NOMO-1 (cell line): ENCODE data around the gene ZNF804B.

Experiments used
- DNase-seq, 2 experiments: peaks; one replicate each; lab custom pipeline; 2025; ENCODE audit not compliant: unreplicated experiment in 2 of 2; lab: John Stamatoyannopoulos, UW

Gene ZNF804B

GRCh38 chr7:88759230-88760135 is at the start of gene ZNF804B:
Gene ZNF804B, plus strand, starts transcription at chr7:88759700. Its CDS starts 277 bp downstream, at chr7:88759977.
- DNase-seq, result no peak

GRCh38 chr7:88735920-88736319 is 23.6 kb upstream of the ZNF804B start:
- DNase-seq, result no peak

GRCh38 chr7:88737632-88738031 is 21.9 kb upstream of the ZNF804B start:
- DNase-seq, result no peak

- no peak for DNase-seq
Measured at GRCh38 chr7:88746126-88746525, 13.4 kb upstream of the ZNF804B start.

- DNase-seq, result no peak
Measured at GRCh38 chr7:88756802-88757201, 2.7 kb upstream of the ZNF804B start.

DNA sequence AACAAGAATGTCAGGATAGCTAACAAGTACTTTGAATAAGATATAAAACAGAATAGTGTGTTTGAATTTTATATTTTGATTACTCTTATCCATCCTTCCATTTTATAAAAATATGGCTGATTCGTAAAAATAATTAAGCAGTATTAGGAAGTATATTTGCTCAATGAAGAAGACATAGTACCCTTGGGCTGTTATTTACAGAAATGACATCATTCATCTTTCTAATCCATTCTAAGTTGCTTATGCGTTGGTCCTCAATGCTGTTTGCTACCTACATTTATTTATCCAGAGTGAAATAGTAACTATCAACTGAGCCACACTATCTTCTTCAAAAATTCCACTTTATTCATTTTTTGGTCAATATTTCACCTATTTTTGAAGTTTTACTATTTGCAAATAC is 2.1 kb upstream of the ZNF804B start:
- DNase-seq, result no peak

GRCh38 chr7:88758381-88759229 is 895 bp upstream of the ZNF804B start:
- DNase-seq, result no peak

DNA sequence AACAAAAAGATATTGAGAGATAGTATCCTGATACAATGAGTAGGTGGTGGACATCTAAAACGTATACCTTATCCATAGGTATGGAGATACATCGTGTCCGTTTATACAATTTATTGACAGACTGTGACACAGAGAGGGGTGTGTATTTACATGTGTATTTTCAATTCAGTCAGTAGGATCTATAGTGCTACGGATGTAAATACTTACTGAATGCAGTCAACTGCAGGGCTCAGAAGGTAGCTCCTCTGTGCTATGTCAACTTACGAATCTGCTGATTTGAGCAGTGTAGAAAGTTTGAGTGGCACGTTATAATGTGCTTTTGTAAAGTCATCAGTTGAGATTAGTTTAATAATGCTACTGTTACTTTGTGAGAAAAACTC is 626 bp downstream of the ZNF804B start:
- no peak for DNase-seq

GRCh38 chr7:88761779-88762178 is 2.3 kb downstream of the ZNF804B start:
- no peak for DNase-seq

GRCh38 chr7:88771417-88771816 is 11.9 kb downstream of the ZNF804B start:
- DNase-seq, result no peak

- no peak for DNase-seq
Measured at GRCh38 chr7:88772776-88773175, 13.3 kb downstream of the ZNF804B start.

- DNase-seq, result no peak
Measured at GRCh38 chr7:88775838-88776237, 16.3 kb downstream of the ZNF804B start.

GRCh38 chr7:88787777-88788176 is 28.3 kb downstream of the ZNF804B start:
- no peak for DNase-seq

GRCh38 chr7:88789480-88790064 is 30.1 kb downstream of the ZNF804B start:
- peak in 1 of 2 experiments; percentile 24 for DNase-seq

DNA sequence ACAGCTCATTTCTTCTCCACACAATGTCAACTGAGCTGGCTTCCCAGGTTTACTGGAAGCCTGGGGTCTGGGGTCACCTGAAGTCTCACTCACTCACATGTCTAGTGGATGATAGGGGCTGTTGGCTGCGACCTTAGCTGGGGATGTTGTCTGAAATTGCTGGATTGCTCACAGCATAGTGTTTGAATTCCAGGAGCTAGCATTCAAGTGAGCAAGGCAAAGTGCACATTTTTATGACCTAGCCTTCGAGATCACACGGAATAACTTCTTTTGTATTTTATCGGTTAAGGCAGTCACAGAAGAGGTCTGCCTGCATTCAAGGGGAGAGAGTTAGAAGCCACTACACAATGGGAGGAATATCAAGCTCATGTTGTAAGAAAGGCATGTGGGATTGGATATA is 32.4 kb downstream of the ZNF804B start:
- DNase-seq, result no peak

DNA sequence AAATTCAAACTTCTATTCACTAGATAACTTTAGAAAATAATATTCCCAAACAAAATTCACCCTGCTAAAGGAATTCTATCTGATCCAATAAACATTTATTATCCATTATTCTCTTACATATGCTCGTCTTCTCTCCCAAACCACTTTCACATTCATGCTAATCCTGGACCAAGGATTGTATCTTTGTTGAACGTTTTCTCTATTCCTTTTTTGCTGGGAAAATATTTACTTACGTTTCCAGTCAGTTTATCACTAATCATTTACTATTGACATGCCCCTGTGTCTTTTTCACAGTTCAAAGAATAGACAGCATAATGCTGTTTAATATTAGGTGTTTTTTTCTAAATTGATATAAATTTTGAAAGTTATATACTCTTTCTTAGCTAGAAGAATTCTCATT is 32.9 kb downstream of the ZNF804B start:
- DNase-seq, result no peak

- DNase-seq, result no peak
Measured at GRCh38 chr7:88795553-88795952, 36.1 kb downstream of the ZNF804B start, which contains the start of gene TEX47. Gene TEX47, minus strand, starts transcription at chr7:88795737. Its CDS starts 795 bp downstream, at chr7:88794942.

- DNase-seq, result no peak
Measured at GRCh38 chr7:88801046-88801445, 41.5 kb downstream of the ZNF804B start.

- no peak for DNase-seq
Measured at GRCh38 chr7:88806280-88807037, 47.0 kb downstream of the ZNF804B start.

- no peak for DNase-seq
Measured at GRCh38 chr7:88818552-88818951, 59.1 kb downstream of the ZNF804B start.
